SK-N-SH (cell line): ENCODE data around the gene TLE6. TPM values are rescaled to one million over a fixed set of nuclear protein-coding genes. Genes with fewer than 3 reads are reported as not detected.

Experiments
- CTCF ChIA-PET: fragments of 300-600, 350-600 bp; formaldehyde crosslinking; extraction: SDS; loops from one replicate; lab custom pipeline; 2021; lab: Yijun Ruan, JAX
- POLR2A ChIA-PET: fragments of 350-600 bp; sonication (Branson Sonifier 250); formaldehyde crosslinking; extraction: SDS; loops from one replicate; lab custom pipeline; 2020; ENCODE audit warnings: antibody characterized with exemption, inconsistent platforms; lab: Yijun Ruan, JAX
- DNase-seq: peaks from one replicate; pipeline ENCODE4 v3.0.0; 2012
- H2AFZ ChIP-seq: fragments of 200-600 bp; sonication (generic); 2 replicates; pipeline ENCODE4 v1.8.1; 2016; ENCODE audit warnings: antibody characterized with exemption, mild to moderate bottlenecking, low read depth
- H3F3A ChIP-seq: fragments of 200-600 bp; sonication (generic); replicated peaks from 2 replicates; pipeline ENCODE3; 2016; ENCODE audit warnings: antibody characterized with exemption, mild to moderate bottlenecking; ENCODE audit not compliant: insufficient read depth
- H3K27ac ChIP-seq, 2 experiments: fragments of 200-500 bp in 1 of 2; fragments of 200-600 bp in 1 of 2; sonication (Bioruptor generic) in 1 of 2; sonication (generic), shearing (Covaris generic) in 1 of 2; 2 replicates each; pipeline versions ENCODE4 v1.5.1 to v1.6.1; 2014 to 2016; ENCODE audit warnings: low read depth in 2 of 2, inconsistent platforms in 1 of 2, low read length in 1 of 2, mild to moderate bottlenecking in 1 of 2, mixed read lengths in 1 of 2
- H3K27me3 ChIP-seq: fragments of 200-600 bp; sonication (generic), shearing (Covaris generic); 2 replicates; pipeline ENCODE4 v1.6.1; 2016; ENCODE audit warnings: mixed run types; ENCODE audit not compliant: insufficient read depth
- H3K36me3 ChIP-seq, 2 experiments: fragments of 200-500 bp in 1 of 2; fragments of 200-600 bp in 1 of 2; sonication (Bioruptor generic) in 1 of 2; sonication (generic) in 1 of 2; replicated peaks in 1 of 2; 2 replicates each; pipeline versions ENCODE3 to v1.5.1; 2014 to 2016; ENCODE audit warnings: low read length in 1 of 2, mild to moderate bottlenecking in 1 of 2; ENCODE audit not compliant: insufficient read depth in 2 of 2, control insufficient read depth in 1 of 2
- H3K4me1 ChIP-seq, 2 experiments: fragments of 200-500 bp in 1 of 2; fragments of 200-600 bp in 1 of 2; sonication (Bioruptor generic) in 1 of 2; sonication (generic), shearing (Covaris generic) in 1 of 2; 2 replicates each; pipeline versions ENCODE4 v1.5.1 to v1.6.1; 2014 to 2016; ENCODE audit warnings: low read depth in 1 of 2, low read length in 1 of 2, mixed run types in 1 of 2; ENCODE audit not compliant: insufficient read depth in 2 of 2, control insufficient read depth in 1 of 2
- H3K4me2 ChIP-seq: fragments of 200-600 bp; sonication (generic), shearing (Covaris generic); 2 replicates; pipeline ENCODE4 v1.6.1; 2017; ENCODE audit warnings: mixed run types
- H3K4me3 ChIP-seq, 2 experiments: fragments of 200-500 bp in 1 of 2; fragments of 200-600 bp in 1 of 2; sonication (Bioruptor generic) in 1 of 2; sonication (generic), shearing (Covaris generic) in 1 of 2; 2 replicates each; pipeline versions ENCODE4 v1.5.1 to v1.8.1; 2014 to 2016; ENCODE audit warnings: low read depth in 2 of 2, inconsistent platforms in 1 of 2, low read length in 1 of 2, mild to moderate bottlenecking in 1 of 2, mixed read lengths in 1 of 2, moderate library complexity in 1 of 2
- H3K79me2 ChIP-seq: fragments of 200-600 bp; sonication (generic); 2 replicates; pipeline ENCODE4 v1.8.1; 2017; ENCODE audit warnings: mild to moderate bottlenecking; ENCODE audit not compliant: insufficient read depth
- H3K9ac ChIP-seq: fragments of 200-600 bp; sonication (generic); 2 replicates; pipeline ENCODE4 v1.6.1; 2017; ENCODE audit warnings: mixed run types
- H3K9me2 ChIP-seq: fragments of 200-600 bp; sonication (generic); 2 replicates; pipeline ENCODE4 v1.6.1; 2017; ENCODE audit warnings: mixed run types
- H3K9me3 ChIP-seq: fragments of 200-600 bp; sonication (generic); 2 replicates; pipeline ENCODE4 v1.6.1; 2017; ENCODE audit warnings: mixed run types, mild to moderate bottlenecking, moderate library complexity
- H4K20me1 ChIP-seq: fragments of 200-600 bp; sonication (generic); 2 replicates; pipeline ENCODE4 v1.6.1; 2017; ENCODE audit warnings: mild to moderate bottlenecking, mixed run types; ENCODE audit not compliant: insufficient read depth
- EZH2phosphoT487 ChIP-seq: fragments of 200-600 bp; sonication (generic); IDR thresholded peaks from 2 replicates; pipeline ENCODE4 v1.6.1; 2017; ENCODE audit warnings: low read depth, mixed run types, mild to moderate bottlenecking, antibody characterized with exemption, moderate library complexity, borderline replicate concordance
- FOXJ3 ChIP-seq: sonication (generic); formaldehyde crosslinking; IDR thresholded peaks from 2 replicates; pipeline ENCODE4 v1.5.1; 2020; ENCODE audit warnings: mild to moderate bottlenecking, missing genetic modification reagents
- GATA2 ChIP-seq: sonication (generic); formaldehyde crosslinking; IDR thresholded peaks from 2 replicates; pipeline ENCODE4 v1.5.0; 2020; ENCODE audit warnings: mild to moderate bottlenecking, missing genetic modification reagents
- MAX ChIP-seq: IDR thresholded peaks from 2 replicates; pipeline ENCODE4 v1.4.0; 2012; ENCODE audit warnings: low read depth
- MXI1 ChIP-seq: IDR thresholded peaks from 2 replicates; pipeline ENCODE4 v1.6.1; 2012; ENCODE audit warnings: mild to moderate bottlenecking, low read depth, low read length, improper control_type of control experiment
- NFIC ChIP-seq: IDR thresholded peaks from 2 replicates; pipeline ENCODE4 v1.4.0; 2012; ENCODE audit warnings: borderline replicate concordance
- NRF1 ChIP-seq: IDR thresholded peaks from 2 replicates; pipeline ENCODE4 v1.6.1; 2012; ENCODE audit warnings: low read depth, mild to moderate bottlenecking, low read length
- RCOR1 ChIP-seq: fragments of 150-350 bp; IDR thresholded peaks from 2 replicates; pipeline ENCODE4 v1.6.1; 2017; ENCODE audit warnings: antibody characterized with exemption, low read length
- RXRA ChIP-seq: IDR thresholded peaks from 2 replicates; pipeline ENCODE4 v1.4.0; 2012; ENCODE audit warnings: low read depth, mild to moderate bottlenecking, borderline replicate concordance
- SIN3A ChIP-seq: IDR thresholded peaks from 2 replicates; pipeline ENCODE4 v1.6.1; 2012; ENCODE audit warnings: low read depth, mild to moderate bottlenecking, low read length, moderate library complexity, borderline replicate concordance
- TCF12 ChIP-seq: IDR thresholded peaks from 2 replicates; pipeline ENCODE4 v1.4.0; 2012
- TEAD4 ChIP-seq: IDR thresholded peaks from 2 replicates; pipeline ENCODE4 v1.4.0; 2012; ENCODE audit warnings: mild to moderate bottlenecking, borderline replicate concordance; ENCODE audit not compliant: insufficient read depth
- USF2 ChIP-seq: fragments of 150-350 bp; IDR thresholded peaks from 2 replicates; pipeline ENCODE4 v1.6.1; 2017; ENCODE audit warnings: antibody characterized with exemption, low read length, low read depth, borderline replicate concordance
- ZBTB33 ChIP-seq: IDR thresholded peaks from 2 replicates; pipeline ENCODE4 v1.4.0; 2012; ENCODE audit warnings: low read depth, borderline replicate concordance
- WGBS: methylation state at CpG from one replicate; pipeline ENCODE4 v1.1.6; 2017; ENCODE audit warnings: low lambda C conversion rate; 5-methylcytosine and 5-hydroxymethylcytosine counted together
- polyA plus RNA-seq, 3 experiments: library from polyadenylated mRNA; depleted of rRNA; stranded (reverse); fragments of >200 nt; gene quantifications; 2 replicates each; pipeline ENCODE4 v1.2.3, GENCODE V29; 2012

TLE6 gene
- polyA plus RNA-seq, 1 of the 3 experiments (the other 2 are of a cell fraction) = 3.3 TPM

GRCh38 chr19:3007975-3008374 lies 30.6 kb downstream of the TLE6 start:
- no peak overlapping the region for H3K9ac ChIP-seq
- DNase-seq = no peak
- H3K4me1 ChIP-seq = peaks cover 0 to 9% of the 10 kb centered on the region in 2 experiments; a peak in 1 of 4 replicates
- H3F3A ChIP-seq = no peaks in the 10 kb centered on the region
- WGBS = 60% methylated on average over 8 of the region's 9 CpGs
- no peaks in the 10 kb centered on the region for H3K9me2 ChIP-seq
- no peaks in the 10 kb centered on the region for H3K36me3 ChIP-seq
- H3K27ac ChIP-seq = no peak overlapping the region
- ChIA-PET CTCF (interaction anchor here (1.5 kb wide), 1 partner anchor 11 kb away, joined by 3 read pairs; no protein-coding TSS in a partner anchor), POLR2A (no interaction called here)
- TF ChIP-seq FOXJ3 (CRISPR knock-in tag) (no peak), MAX (no peak), NFIC (no peak), SIN3A (no peak), USF2 (no peak), NRF1 (no peak)
- no peaks in the 10 kb centered on the region for H4K20me1 ChIP-seq
- H2AFZ ChIP-seq = no peak overlapping the region
- peaks cover 26% of the 10 kb centered on the region for H3K27me3 ChIP-seq
- no peaks in the 10 kb centered on the region for H3K79me2 ChIP-seq
- no peak overlapping the region for H3K4me2 ChIP-seq
- H3K9me3 ChIP-seq = no peaks in the 10 kb centered on the region
- H3K4me3 ChIP-seq = no peak overlapping the region

- Histone ChIP-seq H3K4me3 (no peak overlapping the region), H3K9ac (no peak overlapping the region), H3K27ac (no peak overlapping the region), H2AFZ (no peak overlapping the region), H3K9me3 (no peaks in the 10 kb centered on the region), H3K4me2 (no peak overlapping the region), H3K36me3 (no peaks in the 10 kb centered on the region), H3K9me2 (no peaks in the 10 kb centered on the region), H4K20me1 (no peaks in the 10 kb centered on the region), H3K79me2 (no peaks in the 10 kb centered on the region), H3F3A (peaks cover 5% of the 10 kb centered on the region), H3K4me1 (peaks cover 0 to 9% of the 10 kb centered on the region in 2 experiments; a peak in 1 of 4 replicates), H3K27me3 (peaks cover 26% of the 10 kb centered on the region)
- DNase-seq = no peak
- POLR2A ChIA-PET = no interaction called here
- CTCF ChIA-PET = no interaction called here
- TF ChIP-seq TCF12 (no peak), ZBTB33 (no peak), MAX (no peak), RXRA (no peak), NRF1 (no peak), MXI1 (no peak), TEAD4 (no peak), USF2 (no peak), RCOR1 (no peak), GATA2 (CRISPR knock-in tag) (no peak), EZH2phosphoT487 (no peak)
- 52% methylated on average over 6 of the region's 6 CpGs for WGBS
Measured at GRCh38 chr19:3008994-3009393, 31.6 kb downstream of the TLE6 start.
